Measurements from ENCODE around the gene SEC31A. TPM values are rescaled to one million over a fixed set of nuclear protein-coding genes. Genes with fewer than 3 reads are reported as not detected.

Gene SEC31A
- total and polyA plus RNA-seq, 4 donors: 83.7 to 244 (median 149) TPM

GRCh38 chr4:82892467-82892802 lies 1.5 kb upstream of the SEC31A start:
- H3K4me1 ChIP-seq (ENCODE audit: control insufficient read depth in 5 of 5, insufficient read depth in 5 of 5, low read length in 5 of 5): peaks cover 0 to 12% (median 4%) of the 10 kb centered on the region in 5 donors
- 79 to 86% methylated on average over 1 of the region's 1 CpG for WGBS, 2 donors
- no peak overlapping the region for H3K4me3 ChIP-seq
- no peak overlapping the region for H3K27ac ChIP-seq (ENCODE audit: low read depth in 1 of 2, low read length in 1 of 2)
- H3K9me3 ChIP-seq (ENCODE audit: control insufficient read depth in 4 of 4, insufficient read depth in 3 of 4, low read length in 3 of 4): no peaks in the 10 kb centered on the region
- no peaks in the 10 kb centered on the region for H3K27me3 ChIP-seq (ENCODE audit: control insufficient read depth in 3 of 3, insufficient read depth in 3 of 3, low read length in 2 of 3)
- peaks cover 6 to 10% (median 9%) of the 10 kb centered on the region in 4 donors for H3K36me3 ChIP-seq (ENCODE audit: control insufficient read depth in 4 of 4, insufficient read depth in 4 of 4, low read length in 4 of 4)
- ATAC-seq (ENCODE audit: insufficient read depth, low FRiP score) (no peak), DNase-seq (no peak)
- TF ChIP-seq CTCF (IDR thresholded peaks at IDR 0.05; ENCODE audit: control extremely low read depth, extremely low read depth): no peak
- no peak overlapping the region for H3K9ac ChIP-seq (ENCODE audit: insufficient read depth in 1 of 2, low read length in 2 of 2)

GRCh38 chr4:82891707-82892466 lies 934 bp upstream of the SEC31A start:
- no peaks in the 10 kb centered on the region for H3K27me3 ChIP-seq (ENCODE audit: control insufficient read depth in 3 of 3, insufficient read depth in 3 of 3, low read length in 2 of 3)
- peaks cover 0 to 10% (median 4%) of the 10 kb centered on the region in 5 donors for H3K4me1 ChIP-seq (ENCODE audit: control insufficient read depth in 5 of 5, insufficient read depth in 5 of 5, low read length in 5 of 5)
- peak overlapping the region; percentile 96 for H3K4me3 ChIP-seq
- peak overlapping the region; percentile 89 to 100 for H3K27ac ChIP-seq (ENCODE audit: low read depth in 1 of 2, low read length in 1 of 2)
- no peaks in the 10 kb centered on the region for H3K9me3 ChIP-seq (ENCODE audit: control insufficient read depth in 4 of 4, insufficient read depth in 3 of 4, low read length in 3 of 4)
- no peak for TF ChIP-seq CTCF (IDR thresholded peaks at IDR 0.05; ENCODE audit: control extremely low read depth, extremely low read depth)
- WGBS, 2 donors: 37 to 43% methylated on average over 7 of the region's 7 CpGs
- ATAC-seq (ENCODE audit: insufficient read depth, low FRiP score) (no peak), DNase-seq (peak in 1 of 3 donors; percentile 35)
- H3K36me3 ChIP-seq (ENCODE audit: control insufficient read depth in 4 of 4, insufficient read depth in 4 of 4, low read length in 4 of 4): peaks cover 6 to 10% (median 8%) of the 10 kb centered on the region in 4 donors
- H3K9ac ChIP-seq (ENCODE audit: insufficient read depth in 1 of 2, low read length in 2 of 2): peak overlapping the region; percentile 90 to 95

- 0% methylated on average over 16 of the region's 16 CpGs for whole genome bisulfite sequencing, 2 donors
- no peak for ATAC-seq (ENCODE audit: insufficient read depth, low FRiP score)
These were observed 439 bp downstream of the SEC31A start for GRCh38 chr4:82890528-82890900.

More at GRCh38 chr4:82890528-82890900, 439 bp downstream of the SEC31A start:
- Histone ChIP-seq H3K4me3 (peak overlapping the region; percentile 96), H3K9me3 (ENCODE audit: control insufficient read depth in 4 of 4, insufficient read depth in 3 of 4, low read length in 3 of 4) (no peaks in the 10 kb centered on the region), H3K9ac (ENCODE audit: insufficient read depth in 1 of 2, low read length in 2 of 2) (peak overlapping the region; percentile 97 to 99), H3K27me3 (ENCODE audit: control insufficient read depth in 3 of 3, insufficient read depth in 3 of 3, low read length in 2 of 3) (no peaks in the 10 kb centered on the region), H3K27ac (ENCODE audit: low read depth in 1 of 2, low read length in 1 of 2) (peak overlapping the region; percentile 96 to 100), H3K36me3 (ENCODE audit: control insufficient read depth in 4 of 4, insufficient read depth in 4 of 4, low read length in 4 of 4) (peaks cover 6 to 10% (median 7%) of the 10 kb centered on the region in 4 donors), H3K4me1 (ENCODE audit: control insufficient read depth in 5 of 5, insufficient read depth in 5 of 5, low read length in 5 of 5) (peaks cover 1 to 20% (median 9%) of the 10 kb centered on the region in 5 donors)
- no peak for TF ChIP-seq CTCF (IDR thresholded peaks at IDR 0.05; ENCODE audit: control extremely low read depth, extremely low read depth)
- DNase-seq: no peak
